HG03103 (cell line): ENCODE measurements around the gene LMF2.

ENCODE experiments used
- ATAC-seq: cut with Tn5 transposase; IDR thresholded peaks from one replicate; pipeline ENCODE4 v1.9.1; 2021; ENCODE audit warnings: low read depth; ENCODE audit not compliant: unreplicated experiment

LMF2 gene

GRCh38 chr22:50505276-50505775 lies 2.2 kb downstream of the LMF2 start:
- ATAC-seq: no peak

GRCh38 chr22:50504369-50505211 lies 2.9 kb downstream of the LMF2 start:
- no peak for ATAC-seq

GRCh38 chr22:50503475-50504145 lies 3.9 kb downstream of the LMF2 start:
- no peak for ATAC-seq

GRCh38 chr22:50502628-50503474 lies 4.7 kb downstream of the LMF2 start:
- ATAC-seq: no peak

- no peak for ATAC-seq
These were observed 5.4 kb downstream of the LMF2 start for GRCh38 chr22:50502096-50502495.

- ATAC-seq: no peak
These were observed 7.0 kb downstream of the LMF2 start for GRCh38 chr22:50500452-50500851.

GRCh38 chr22:50498322-50498890 lies 9.1 kb downstream of the LMF2 start:
- no peak for ATAC-seq

- ATAC-seq: no peak
These were observed 10.4 kb downstream of the LMF2 start for GRCh38 chr22:50497093-50497492.

GRCh38 chr22:50490531-50491308 lies 16.8 kb downstream of the LMF2 start:
- ATAC-seq: no peak

- ATAC-seq: no peak
These were observed 17.9 kb downstream of the LMF2 start for GRCh38 chr22:50489363-50490243.

- ATAC-seq: no peak
These were observed 18.6 kb downstream of the LMF2 start for GRCh38 chr22:50488886-50489285.

GRCh38 chr22:50488006-50488677 lies 19.4 kb downstream of the LMF2 start:
- no peak for ATAC-seq

- ATAC-seq: no peak
These were observed 20.1 kb downstream of the LMF2 start for GRCh38 chr22:50487290-50488005.

GRCh38 chr22:50486561-50487289 lies 20.8 kb downstream of the LMF2 start, which contains the start of gene MIOX:
TSS of gene MIOX (plus strand) at chr22:50486859. CDS start at chr22:50486898, 39 bp downstream.
- ATAC-seq: no peak

GRCh38 chr22:50485221-50486131 lies 22.0 kb downstream of the LMF2 start:
- no peak for ATAC-seq
